Astrocyte (in vitro differentiated cells and primary cell): Measurements from ENCODE around the gene HPSE2. TPM values are rescaled to one million over a fixed set of nuclear protein-coding genes. Genes with fewer than 3 reads are reported as not detected.

Experiments
- DNase-seq: peaks from one replicate; pipeline ENCODE4 v3.0.0-alpha.2; 2010; ENCODE audit warnings: low read depth
- FAIRE-seq: peaks from 2 replicates; lab custom pipeline; 2011; peaks lifted over from hg19 to GRCh38; lab: Jason Lieb, UNC
- H2AFZ ChIP-seq: 2 replicates; pipeline ENCODE4 v1.6.0; 2012; ENCODE audit warnings: low read depth, low read length, inconsistent platforms
- H3K27ac ChIP-seq: 2 replicates; pipeline ENCODE4 v1.5.1; 2011; ENCODE audit warnings: low read depth, low read length, inconsistent platforms
- H3K27me3 ChIP-seq: 2 replicates; pipeline ENCODE4 v1.6.0; 2011; ENCODE audit warnings: low read length, inconsistent platforms; ENCODE audit not compliant: insufficient read depth
- H3K36me3 ChIP-seq: 2 replicates; pipeline ENCODE4 v1.5.1; 2011; ENCODE audit warnings: low read length, inconsistent platforms; ENCODE audit not compliant: insufficient read depth
- H3K4me1 ChIP-seq: 2 replicates; pipeline ENCODE4 v1.5.1; 2011; ENCODE audit warnings: low read length, inconsistent platforms; ENCODE audit not compliant: insufficient read depth
- H3K4me2 ChIP-seq: 2 replicates; pipeline ENCODE4 v1.6.0; 2012; ENCODE audit warnings: low read length, inconsistent platforms
- H3K4me3 ChIP-seq: 2 replicates; pipeline ENCODE4 v1.5.1; 2011; ENCODE audit warnings: low read depth, mild to moderate bottlenecking, low read length, inconsistent platforms; ENCODE audit not compliant: insufficient read depth
- H3K79me2 ChIP-seq: 2 replicates; pipeline ENCODE4 v1.6.0; 2012; ENCODE audit warnings: mild to moderate bottlenecking, low read length, inconsistent platforms; ENCODE audit not compliant: insufficient read depth
- H3K9ac ChIP-seq: 2 replicates; pipeline ENCODE4 v1.6.0; 2012; ENCODE audit warnings: mild to moderate bottlenecking, low read length, inconsistent platforms
- H3K9me3 ChIP-seq: 2 replicates; pipeline ENCODE4 v1.5.1; 2012; ENCODE audit warnings: low read depth, mild to moderate bottlenecking, low read length, inconsistent platforms; ENCODE audit not compliant: insufficient read depth
- H4K20me1 ChIP-seq: 2 replicates; pipeline ENCODE4 v1.6.0; 2012; ENCODE audit warnings: low read length, inconsistent platforms; ENCODE audit not compliant: insufficient read depth
- H3K27ac Mint-ChIP-seq: one replicate; pipeline ENCODE4 v1.8.0; 2021; ENCODE audit warnings: mild to moderate bottlenecking, mixed read lengths; ENCODE audit not compliant: unreplicated experiment
- H3K27me3 Mint-ChIP-seq: one replicate; pipeline ENCODE4 v1.8.0; 2021; ENCODE audit warnings: low read depth, mixed read lengths; ENCODE audit not compliant: unreplicated experiment
- H3K36me3 Mint-ChIP-seq: one replicate; pipeline ENCODE4 v1.8.0; 2021; ENCODE audit warnings: low read depth, mixed read lengths; ENCODE audit not compliant: unreplicated experiment
- H3K4me1 Mint-ChIP-seq: one replicate; pipeline ENCODE4 v1.8.0; 2021; ENCODE audit warnings: low read depth, mixed read lengths; ENCODE audit not compliant: unreplicated experiment
- H3K4me3 Mint-ChIP-seq: one replicate; pipeline ENCODE4 v1.8.0; 2021; ENCODE audit warnings: mild to moderate bottlenecking, moderate library complexity, mixed read lengths; ENCODE audit not compliant: unreplicated experiment
- H3K9me3 Mint-ChIP-seq: one replicate; pipeline ENCODE4 v1.8.0; 2021; ENCODE audit warnings: mild to moderate bottlenecking, mixed read lengths; ENCODE audit not compliant: unreplicated experiment
- EZH2 ChIP-seq: IDR thresholded peaks from 2 replicates; pipeline ENCODE4 v1.6.1; 2012; ENCODE audit warnings: mild to moderate bottlenecking, low read length, inconsistent platforms; ENCODE audit not compliant: insufficient read depth
- total RNA-seq: library from RNA; stranded (reverse); gene quantifications from 2 replicates; pipeline ENCODE4 v1.2.1, GENCODE V29; 2021
- TF ChIP-seq, protein P1 (sequence below): IDR thresholded peaks from 2 replicates; pipeline ENCODE4 v1.5.1; 2011; ENCODE audit warnings: low read depth, mild to moderate bottlenecking, inconsistent platforms, low read length, moderate library complexity; ENCODE audit not compliant: insufficient read depth

HPSE2 gene
- total RNA-seq, 1 donor from 2014 or later: 0.14 TPM

- no peak for DNase-seq
- no peak overlapping the region for H3K27ac ChIP-seq
- H3K9me3 ChIP-seq: no peaks in the 10 kb centered on the region
- no peak overlapping the region for H3K4me2 ChIP-seq
- no peaks in the 10 kb centered on the region for H3K36me3 Mint-ChIP-seq
- H3K36me3 ChIP-seq: no peaks in the 10 kb centered on the region
- H3K27me3 Mint-ChIP-seq: no peaks in the 10 kb centered on the region
- TF ChIP-seq, protein P1, sequence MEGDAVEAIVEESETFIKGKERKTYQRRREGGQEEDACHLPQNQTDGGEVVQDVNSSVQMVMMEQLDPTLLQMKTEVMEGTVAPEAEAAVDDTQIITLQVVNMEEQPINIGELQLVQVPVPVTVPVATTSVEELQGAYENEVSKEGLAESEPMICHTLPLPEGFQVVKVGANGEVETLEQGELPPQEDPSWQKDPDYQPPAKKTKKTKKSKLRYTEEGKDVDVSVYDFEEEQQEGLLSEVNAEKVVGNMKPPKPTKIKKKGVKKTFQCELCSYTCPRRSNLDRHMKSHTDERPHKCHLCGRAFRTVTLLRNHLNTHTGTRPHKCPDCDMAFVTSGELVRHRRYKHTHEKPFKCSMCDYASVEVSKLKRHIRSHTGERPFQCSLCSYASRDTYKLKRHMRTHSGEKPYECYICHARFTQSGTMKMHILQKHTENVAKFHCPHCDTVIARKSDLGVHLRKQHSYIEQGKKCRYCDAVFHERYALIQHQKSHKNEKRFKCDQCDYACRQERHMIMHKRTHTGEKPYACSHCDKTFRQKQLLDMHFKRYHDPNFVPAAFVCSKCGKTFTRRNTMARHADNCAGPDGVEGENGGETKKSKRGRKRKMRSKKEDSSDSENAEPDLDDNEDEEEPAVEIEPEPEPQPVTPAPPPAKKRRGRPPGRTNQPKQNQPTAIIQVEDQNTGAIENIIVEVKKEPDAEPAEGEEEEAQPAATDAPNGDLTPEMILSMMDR: no peak
- no peak for TF ChIP-seq EZH2
- no peaks in the 10 kb centered on the region for H3K79me2 ChIP-seq
- H3K4me1 ChIP-seq: no peaks in the 10 kb centered on the region
- no peaks in the 10 kb centered on the region for H3K27me3 ChIP-seq
- no peaks in the 10 kb centered on the region for H3K4me1 Mint-ChIP-seq
- H3K9ac ChIP-seq: no peak overlapping the region
- FAIRE-seq: no peak
- no peak overlapping the region for H3K4me3 Mint-ChIP-seq
- H2AFZ ChIP-seq: no peak overlapping the region
- H3K4me3 ChIP-seq: no peak overlapping the region
- H3K27ac Mint-ChIP-seq: no peak overlapping the region
- peaks cover 3% of the 10 kb centered on the region for H3K9me3 Mint-ChIP-seq
- no peaks in the 10 kb centered on the region for H4K20me1 ChIP-seq
These were observed 173.1 kb downstream of the HPSE2 start for GRCh38 chr10:99062591-99062990.

- H4K20me1 ChIP-seq: no peaks in the 10 kb centered on the region
- H3K4me3 ChIP-seq: no peak overlapping the region
- H3K4me2 ChIP-seq: no peak overlapping the region
- no peak for TF ChIP-seq EZH2
- TF ChIP-seq, protein P1: no peak
- no peaks in the 10 kb centered on the region for H3K4me1 ChIP-seq
- Mint-ChIP-seq H3K27ac (no peak overlapping the region), H3K4me1 (no peaks in the 10 kb centered on the region), H3K9me3 (no peaks in the 10 kb centered on the region), H3K4me3 (no peak overlapping the region), H3K27me3 (no peaks in the 10 kb centered on the region), H3K36me3 (no peaks in the 10 kb centered on the region)
- H3K79me2 ChIP-seq: no peaks in the 10 kb centered on the region
- H2AFZ ChIP-seq: no peak overlapping the region
- DNase-seq: no peak
- no peaks in the 10 kb centered on the region for H3K36me3 ChIP-seq
- H3K27me3 ChIP-seq: no peaks in the 10 kb centered on the region
- FAIRE-seq: no peak
- no peak overlapping the region for H3K27ac ChIP-seq
- no peak overlapping the region for H3K9ac ChIP-seq
- H3K9me3 ChIP-seq: no peaks in the 10 kb centered on the region
These were observed 176.9 kb downstream of the HPSE2 start for GRCh38 chr10:99058762-99059161.

DNA sequence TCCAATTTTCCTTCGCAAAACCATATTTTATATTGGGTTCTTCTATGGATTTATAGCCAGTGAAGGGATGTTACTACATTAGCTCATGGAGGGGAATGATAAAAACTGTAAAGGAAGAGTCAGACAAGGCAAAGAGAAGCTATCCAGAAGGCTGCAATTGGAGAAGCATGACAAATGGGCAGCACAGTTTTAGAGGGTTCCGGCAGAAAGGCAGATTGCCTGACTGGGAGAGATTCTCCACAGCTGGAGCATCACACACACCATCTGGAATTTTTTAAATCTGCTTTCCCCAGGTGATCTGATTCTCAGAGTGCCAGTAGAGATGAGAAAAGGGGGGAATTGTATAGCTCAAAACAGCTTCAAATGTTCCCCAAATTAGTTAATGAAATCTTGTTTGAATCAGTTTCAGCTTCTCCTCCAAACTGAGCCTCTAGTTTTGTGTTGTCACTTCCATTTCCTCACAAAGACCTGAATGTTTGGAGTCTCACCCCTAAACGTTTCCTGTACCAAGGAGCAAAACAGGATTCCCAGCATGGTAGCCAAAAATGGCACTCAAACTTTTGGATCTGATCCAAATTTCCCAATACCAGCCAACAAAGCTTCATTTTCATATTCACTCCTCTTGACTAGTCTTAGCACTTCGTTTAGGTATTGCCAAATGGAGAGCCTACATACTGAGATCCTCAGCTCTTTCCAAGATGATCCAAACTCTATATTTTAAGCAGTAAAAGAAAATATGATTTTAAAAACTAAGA, 177.5 kb downstream of the HPSE2 start:
- no peak for DNase-seq
- no peaks in the 10 kb centered on the region for H3K4me1 ChIP-seq
- H3K27me3 ChIP-seq: no peaks in the 10 kb centered on the region
- H3K9me3 Mint-ChIP-seq: no peaks in the 10 kb centered on the region
- H3K9ac ChIP-seq: no peak overlapping the region
- H2AFZ ChIP-seq: no peak overlapping the region
- TF ChIP-seq, protein P1: no peak
- no peak for TF ChIP-seq EZH2
- FAIRE-seq: no peak
- no peaks in the 10 kb centered on the region for H3K79me2 ChIP-seq
- no peak overlapping the region for H3K27ac ChIP-seq
- H3K4me1 Mint-ChIP-seq: no peaks in the 10 kb centered on the region
- no peaks in the 10 kb centered on the region for H3K27me3 Mint-ChIP-seq
- H3K4me3 Mint-ChIP-seq: no peak overlapping the region
- no peak overlapping the region for H3K4me3 ChIP-seq
- no peaks in the 10 kb centered on the region for H3K36me3 Mint-ChIP-seq
- H3K36me3 ChIP-seq: no peaks in the 10 kb centered on the region
- no peak overlapping the region for H3K27ac Mint-ChIP-seq
- H3K4me2 ChIP-seq: no peak overlapping the region
- H4K20me1 ChIP-seq: no peaks in the 10 kb centered on the region
- H3K9me3 ChIP-seq: no peaks in the 10 kb centered on the region
